H1 (cell line): ENCODE results near the gene MACF1. TPM values are rescaled to one million over a fixed set of nuclear protein-coding genes. Genes with fewer than 3 reads are reported as not detected.

Experiments
- ASH2L ChIP-seq: fragments of 200-600, 300-600 bp; sonication (generic); IDR thresholded peaks from one replicate; pipeline ENCODE4 v1.7.1; 2017; ENCODE audit warnings: low read length
- CHD1 ChIP-seq: IDR thresholded peaks from 2 replicates; pipeline ENCODE4 v1.6.1; 2012; ENCODE audit warnings: low read depth, low read length, improper control_type of control experiment
- EZH2 ChIP-seq: fragments of 200-600 bp; sonication (generic); IDR thresholded peaks from 2 replicates; pipeline ENCODE4 v1.7.1; 2012; ENCODE audit warnings: low read depth, mild to moderate bottlenecking, moderate library complexity, low read length, inconsistent platforms; ENCODE audit not compliant: severe bottlenecking
- HDAC6 ChIP-seq: IDR thresholded peaks from one replicate; pipeline ENCODE4 v1.7.1; 2012; ENCODE audit warnings: low read depth, mild to moderate bottlenecking, inconsistent platforms, low read length, moderate library complexity
- KDM5A ChIP-seq: fragments of 200-600 bp; IDR thresholded peaks from 2 replicates; pipeline ENCODE4 v1.7.1; 2012; ENCODE audit warnings: mild to moderate bottlenecking, low read length, inconsistent platforms, mixed read lengths
- RNF2 ChIP-seq: fragments of 200-900, 300-1000 bp; sonication (generic); IDR thresholded peaks from 2 replicates; pipeline ENCODE4 v1.7.1; 2016; ENCODE audit warnings: borderline replicate concordance, low read depth, mild to moderate bottlenecking, antibody characterized with exemption, low read length; ENCODE audit not compliant: poor library complexity, severe bottlenecking; ENCODE audit errors: missing control alignments
- SUZ12 ChIP-seq: fragments of 200-600 bp; sonication (generic); IDR thresholded peaks from 2 replicates; pipeline ENCODE4 v1.6.1; 2012; ENCODE audit warnings: mild to moderate bottlenecking, inconsistent platforms, low read length, moderate library complexity, mixed read lengths
- polyA plus RNA-seq, 7 experiments: library from polyadenylated mRNA; depleted of rRNA in 3 of 7; stranded (reverse) in 5 of 7; unstranded in 2 of 7; fragments of >200 nt in 5 of 7; fragments of 200-250 nt in 2 of 7; gene quantifications; 1 replicate in 5 of 7; 2 replicates in 1 of 7; 4 replicates in 1 of 7; pipeline versions ENCODE4 v1.2.1 to v1.2.3, GENCODE V29; 2011 to 2013; ENCODE audit warnings: missing spikeins in 2 of 7, mixed read lengths in 2 of 7
- total RNA-seq: library from RNA; stranded (reverse); fragmentation: NEBNext Ultra II Directional; extraction: Animal tissue kit (Norgen Biotek cat#: 25700); gene quantifications from 2 replicates; pipeline ENCODE4 v1.2.1, GENCODE V29; 2021
- TF ChIP-seq, protein P1 (sequence below), 3 experiments: IDR thresholded peaks; 1 replicate in 2 of 3; 2 replicates in 1 of 3; pipeline versions ENCODE4 v1.5.1 to v1.6.1; 2011; ENCODE audit warnings: low read length in 3 of 3, mild to moderate bottlenecking in 3 of 3, inconsistent platforms in 2 of 3, low read depth in 1 of 3, moderate library complexity in 1 of 3; ENCODE audit not compliant: insufficient read depth in 1 of 3; ENCODE audit errors: control extremely low read depth in 1 of 3
- TF ChIP-seq, protein P2 (sequence below): IDR thresholded peaks from 2 replicates; pipeline ENCODE4 v1.6.1; 2012; ENCODE audit warnings: inconsistent platforms

Gene MACF1
- total and polyA plus RNA-seq, 2 of the 8 experiments (the other 6 are each of a cell fraction or from before 2014, with no cell fraction given) = 59.8 to 285 TPM

DNA sequence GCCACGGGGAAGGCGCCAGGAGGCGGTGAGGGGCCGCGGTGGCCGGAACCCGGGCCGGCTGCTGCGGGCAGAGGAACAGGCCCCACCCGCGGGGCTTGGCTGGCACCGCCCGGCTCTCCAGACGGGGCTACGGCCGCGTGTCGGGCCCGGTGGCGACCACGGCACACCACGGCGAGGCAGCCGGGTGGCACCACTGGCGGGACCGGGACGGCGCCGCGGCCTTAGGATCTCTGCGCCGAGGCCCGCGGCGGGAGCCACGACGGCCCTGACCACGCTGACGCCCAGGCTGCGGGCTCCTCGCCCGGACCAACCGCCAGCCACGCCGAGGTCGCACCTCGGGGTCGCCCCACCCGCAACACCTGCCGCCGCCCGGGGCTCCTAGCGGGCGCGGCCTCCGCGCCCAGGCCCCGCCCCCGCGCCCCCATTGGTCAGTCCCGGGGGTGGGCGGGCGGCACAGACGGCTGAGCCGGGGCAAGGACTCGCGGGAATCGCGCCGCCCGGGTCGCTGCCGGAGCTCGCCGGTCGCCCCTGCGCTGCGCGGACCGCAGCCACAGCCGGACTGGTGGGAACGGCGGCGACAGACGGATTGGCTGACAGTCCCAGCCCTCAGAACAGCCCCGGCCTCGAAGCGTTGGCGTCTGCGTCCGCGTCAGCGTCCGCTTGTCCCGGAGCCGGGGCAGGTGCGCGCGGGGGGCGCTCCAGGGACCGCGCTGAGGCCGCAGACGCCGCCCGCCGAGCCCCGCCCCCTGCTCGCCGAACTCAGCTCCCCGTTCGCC lies 286.8 kb downstream of the MACF1 start, which contains the start of gene BMP8A (continued):
- TF ChIP-seq, protein P1, sequence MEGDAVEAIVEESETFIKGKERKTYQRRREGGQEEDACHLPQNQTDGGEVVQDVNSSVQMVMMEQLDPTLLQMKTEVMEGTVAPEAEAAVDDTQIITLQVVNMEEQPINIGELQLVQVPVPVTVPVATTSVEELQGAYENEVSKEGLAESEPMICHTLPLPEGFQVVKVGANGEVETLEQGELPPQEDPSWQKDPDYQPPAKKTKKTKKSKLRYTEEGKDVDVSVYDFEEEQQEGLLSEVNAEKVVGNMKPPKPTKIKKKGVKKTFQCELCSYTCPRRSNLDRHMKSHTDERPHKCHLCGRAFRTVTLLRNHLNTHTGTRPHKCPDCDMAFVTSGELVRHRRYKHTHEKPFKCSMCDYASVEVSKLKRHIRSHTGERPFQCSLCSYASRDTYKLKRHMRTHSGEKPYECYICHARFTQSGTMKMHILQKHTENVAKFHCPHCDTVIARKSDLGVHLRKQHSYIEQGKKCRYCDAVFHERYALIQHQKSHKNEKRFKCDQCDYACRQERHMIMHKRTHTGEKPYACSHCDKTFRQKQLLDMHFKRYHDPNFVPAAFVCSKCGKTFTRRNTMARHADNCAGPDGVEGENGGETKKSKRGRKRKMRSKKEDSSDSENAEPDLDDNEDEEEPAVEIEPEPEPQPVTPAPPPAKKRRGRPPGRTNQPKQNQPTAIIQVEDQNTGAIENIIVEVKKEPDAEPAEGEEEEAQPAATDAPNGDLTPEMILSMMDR (IDR thresholded peaks at IDR 0.05; ENCODE audit: control extremely low read depth in 1 of 3, insufficient read depth in 1 of 3, low read depth in 1 of 3, low read length in 3 of 3) = no peak
- TF ChIP-seq HDAC6 (no peak), EZH2 (peak; percentile 38), CHD1 (no peak), ASH2L (peak; percentile 21), KDM5A (no peak), RNF2 (no peak), SUZ12 (0 out of 2 replicates have a peak, but pooled peaks have one; percentile 2)
- TF ChIP-seq, protein P2, sequence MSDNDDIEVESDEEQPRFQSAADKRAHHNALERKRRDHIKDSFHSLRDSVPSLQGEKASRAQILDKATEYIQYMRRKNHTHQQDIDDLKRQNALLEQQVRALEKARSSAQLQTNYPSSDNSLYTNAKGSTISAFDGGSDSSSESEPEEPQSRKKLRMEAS = peak; percentile 19
